DMS153 treated with DMSO at 0.1 percent for 48 hours (cell line): Measurements from ENCODE around the gene DKK2.

ENCODE experiments used
- DNase-seq: peaks from one replicate; lab custom pipeline; 2025; ENCODE audit not compliant: unreplicated experiment; lab: John Stamatoyannopoulos, UW

Gene DKK2, protein sequence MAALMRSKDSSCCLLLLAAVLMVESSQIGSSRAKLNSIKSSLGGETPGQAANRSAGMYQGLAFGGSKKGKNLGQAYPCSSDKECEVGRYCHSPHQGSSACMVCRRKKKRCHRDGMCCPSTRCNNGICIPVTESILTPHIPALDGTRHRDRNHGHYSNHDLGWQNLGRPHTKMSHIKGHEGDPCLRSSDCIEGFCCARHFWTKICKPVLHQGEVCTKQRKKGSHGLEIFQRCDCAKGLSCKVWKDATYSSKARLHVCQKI

DNA sequence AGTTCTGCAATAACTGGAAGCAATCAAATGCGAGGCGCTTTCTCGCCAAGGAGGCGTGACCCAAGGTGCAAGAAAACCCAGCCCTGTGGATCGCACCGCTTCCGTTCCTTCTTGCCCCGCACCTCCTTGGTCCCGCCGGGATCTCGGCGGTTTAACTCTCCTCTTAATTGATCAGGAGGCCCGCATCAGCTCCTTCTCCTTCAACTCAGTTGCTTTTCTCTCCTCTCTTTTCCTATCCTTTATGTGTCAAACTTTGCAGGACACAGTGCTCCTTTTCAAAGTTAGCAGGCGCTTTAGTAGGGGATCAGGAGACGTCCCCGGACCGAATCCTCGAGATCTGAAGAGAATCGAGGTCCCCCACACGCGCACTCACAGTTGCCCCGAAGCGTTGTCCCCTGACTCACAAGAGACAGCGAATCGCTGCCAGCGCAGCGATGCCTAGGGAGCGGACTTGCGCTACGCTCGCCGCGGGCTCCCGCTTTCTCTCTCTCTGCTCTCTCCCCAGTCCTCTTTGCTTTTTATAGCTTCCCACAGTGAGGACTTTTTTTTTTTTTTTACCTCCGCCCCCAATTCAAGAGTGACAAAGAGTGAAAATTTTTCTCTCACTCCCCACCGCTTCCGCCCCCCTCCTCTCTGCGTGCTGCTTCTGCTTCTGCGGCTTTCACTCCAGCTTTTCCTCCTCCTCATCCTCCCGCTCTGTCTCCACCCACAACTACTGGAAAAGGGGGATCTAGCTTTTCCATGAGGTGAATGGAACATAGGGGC lies at the start of gene DKK2:
TSS of gene DKK2 (minus strand) at position 495 of the 765 bp plus-strand sequence. CDS start 722 bp downstream, outside the sequence.
- DNase-seq, result no peak

DNA sequence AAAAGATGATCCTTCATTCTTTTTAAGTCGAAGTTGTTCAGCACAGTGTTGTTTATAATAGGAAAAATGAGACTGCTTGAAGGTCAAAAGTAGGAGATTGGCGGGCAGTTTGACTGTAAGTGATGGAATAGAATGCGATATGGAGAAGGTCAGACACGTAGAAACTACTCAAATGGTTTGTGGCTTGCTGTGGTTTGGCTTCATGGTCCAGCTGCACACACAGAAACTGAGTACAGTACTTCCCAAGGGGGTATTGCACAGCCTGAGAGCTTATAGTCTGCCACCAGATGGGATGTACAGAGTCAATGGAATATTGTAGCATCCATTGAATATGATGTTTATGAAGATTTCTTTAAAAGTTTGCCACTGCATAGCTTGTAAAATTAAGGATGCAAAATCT lies 41.1 kb upstream of the DKK2 start:
- DNase-seq, result no peak

DNA sequence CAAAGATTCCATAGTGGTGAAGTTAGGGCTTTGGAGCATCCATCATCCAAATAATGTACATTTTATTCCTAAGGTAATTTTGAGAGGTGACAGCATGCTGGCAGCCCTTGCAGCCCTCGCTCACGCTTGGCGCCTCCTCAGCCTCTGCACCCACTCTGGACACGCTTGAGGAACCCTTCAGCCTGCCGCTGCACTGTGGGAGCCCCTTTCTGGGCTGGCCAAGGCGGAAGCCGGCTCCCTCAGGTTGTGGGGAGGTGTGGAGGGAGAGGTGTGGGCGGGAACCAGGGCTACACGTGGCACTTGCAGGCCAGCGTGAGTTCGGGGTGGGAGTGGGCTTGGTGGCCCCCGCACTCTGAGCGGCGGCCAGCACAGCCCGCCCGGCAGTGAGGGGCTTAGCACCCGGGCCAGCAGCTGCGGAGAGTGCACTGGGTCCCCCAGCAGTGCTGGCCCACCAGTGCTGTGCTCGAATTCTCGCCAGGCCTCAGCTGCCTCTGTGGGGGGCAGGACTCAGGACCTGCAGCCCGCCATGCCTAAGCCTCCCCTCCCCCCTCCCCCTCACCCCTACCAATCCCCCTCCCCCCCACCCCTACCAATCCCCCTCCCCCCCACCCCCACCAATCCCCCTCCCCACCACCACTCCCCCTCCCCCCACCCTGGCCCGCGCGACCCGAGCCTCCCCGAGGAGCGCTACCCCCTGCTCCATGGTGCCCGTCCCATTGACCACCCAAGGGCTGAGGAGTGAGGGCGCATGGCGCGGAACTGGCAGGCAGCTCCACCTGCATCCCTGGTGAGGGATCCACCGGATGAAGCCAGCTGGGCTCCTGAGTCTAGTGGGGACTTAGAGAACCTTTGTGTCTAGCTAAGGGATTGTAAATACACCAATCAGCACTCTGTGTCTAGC lies 37.0 kb upstream of the DKK2 start:
- no peak for DNase-seq

DNA sequence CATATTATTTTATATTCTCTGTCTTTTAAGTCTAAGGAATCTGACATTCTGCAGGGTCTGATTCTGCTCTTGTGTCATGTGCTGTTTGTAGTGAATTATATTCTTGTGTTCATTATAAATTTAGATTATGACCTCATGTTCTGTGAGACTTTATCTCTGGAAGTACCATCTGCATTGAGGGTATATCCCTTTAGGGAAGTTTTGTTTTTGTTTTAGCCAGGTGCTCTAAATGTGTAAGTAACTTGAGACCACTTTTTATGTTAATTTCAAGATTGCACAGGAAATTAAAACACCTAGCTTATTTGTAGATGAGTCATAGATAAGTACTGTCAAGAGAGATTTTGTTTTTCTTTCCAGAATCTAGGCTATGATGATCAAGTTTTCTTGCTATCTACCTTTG lies 35.0 kb upstream of the DKK2 start:
- no peak for DNase-seq

DNA sequence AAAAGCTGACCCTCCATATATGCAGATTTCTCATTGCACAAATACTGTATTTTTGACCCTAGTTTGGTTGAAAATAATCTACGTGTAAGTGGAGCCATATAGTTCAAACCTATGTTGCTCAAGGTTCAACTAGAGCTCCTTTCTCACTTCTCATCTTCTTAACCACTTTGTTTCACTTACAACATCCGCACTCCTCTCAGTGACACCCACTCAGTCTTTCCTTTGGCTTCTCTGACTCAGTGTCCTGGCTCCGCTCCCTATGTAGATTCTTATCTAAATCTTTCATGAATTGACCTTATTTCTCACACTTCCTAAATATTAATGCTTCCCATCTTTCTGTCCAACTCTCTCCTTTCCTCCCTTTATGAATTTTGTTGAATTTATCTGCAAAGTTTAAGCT lies 32.9 kb upstream of the DKK2 start:
- no peak for DNase-seq

DNA sequence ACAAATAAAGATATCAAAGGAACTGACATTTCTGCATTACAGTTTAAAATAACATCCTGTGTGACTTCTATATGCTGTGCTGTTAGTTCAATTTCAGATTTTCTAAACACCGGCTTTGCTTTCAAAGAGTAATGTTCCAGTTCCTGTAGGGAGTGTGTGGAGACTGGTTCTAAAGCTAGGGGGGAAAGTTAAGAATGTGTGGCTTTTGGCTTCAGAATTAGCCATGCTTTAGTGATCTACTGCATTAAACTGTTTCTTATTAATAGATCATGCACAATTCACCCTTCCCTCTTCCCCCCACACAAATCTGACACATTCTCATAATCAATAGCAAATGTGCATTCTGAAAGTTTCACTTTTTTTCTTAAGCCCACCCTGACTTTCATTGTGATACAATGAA lies 32.0 kb upstream of the DKK2 start:
- DNase-seq, result no peak

DNA sequence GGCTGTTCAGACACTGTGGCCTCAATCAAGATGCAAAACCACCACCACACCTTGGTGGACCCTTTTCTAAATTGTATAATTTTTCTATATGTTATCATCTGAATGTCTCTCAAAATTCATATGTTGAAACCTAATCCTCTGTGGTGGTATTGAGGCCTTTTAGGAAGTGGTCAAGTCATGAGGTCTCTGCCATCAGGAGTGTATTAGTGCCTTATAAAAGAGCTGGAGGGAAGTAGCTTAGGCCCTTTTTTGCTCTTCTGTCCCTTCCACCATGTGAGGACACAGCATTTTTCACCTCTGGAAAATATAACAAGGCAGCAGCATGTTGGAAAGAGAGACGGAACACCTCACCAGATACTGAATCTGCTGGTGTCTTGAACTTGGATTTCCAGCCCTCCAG lies 30.5 kb upstream of the DKK2 start:
- DNase-seq, result no peak

DNA sequence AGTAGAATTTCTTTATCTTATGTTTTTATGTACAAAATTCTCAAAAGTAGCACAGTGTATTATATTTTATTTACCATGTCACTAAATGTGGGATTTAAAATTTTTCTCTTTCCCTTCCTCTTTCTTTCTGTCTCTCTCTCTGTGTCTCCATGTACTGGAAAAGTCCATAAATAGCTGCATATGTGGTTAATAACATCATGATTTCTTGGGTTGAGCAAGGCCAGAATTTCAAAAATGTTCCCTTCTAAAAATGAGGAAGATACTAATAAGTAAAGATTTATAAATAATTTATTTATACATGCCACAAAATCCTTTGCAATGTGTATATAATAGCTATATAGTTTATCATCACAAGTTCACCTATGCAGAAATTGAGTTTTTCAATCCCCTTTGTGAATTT lies 29.1 kb upstream of the DKK2 start:
- DNase-seq, result no peak

DNA sequence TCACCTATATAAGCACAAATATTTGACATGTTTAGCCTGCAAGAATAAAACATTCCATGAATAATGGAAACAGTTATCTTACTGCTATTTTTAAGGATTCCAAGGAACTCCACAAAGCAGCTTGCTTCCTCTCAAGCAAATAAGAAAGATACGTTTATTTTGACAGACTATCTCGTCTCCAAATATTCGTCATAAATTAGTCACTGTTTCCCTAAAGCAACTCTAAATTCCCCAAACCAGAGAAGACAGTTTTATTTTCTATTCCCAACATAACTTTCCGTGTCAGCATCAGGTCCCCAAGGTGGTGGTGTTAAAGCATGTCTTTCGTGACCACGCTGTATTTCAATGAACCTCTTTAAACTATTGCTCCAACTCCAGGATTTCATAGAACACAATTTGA lies 24.3 kb upstream of the DKK2 start:
- DNase-seq, result no peak

DNA sequence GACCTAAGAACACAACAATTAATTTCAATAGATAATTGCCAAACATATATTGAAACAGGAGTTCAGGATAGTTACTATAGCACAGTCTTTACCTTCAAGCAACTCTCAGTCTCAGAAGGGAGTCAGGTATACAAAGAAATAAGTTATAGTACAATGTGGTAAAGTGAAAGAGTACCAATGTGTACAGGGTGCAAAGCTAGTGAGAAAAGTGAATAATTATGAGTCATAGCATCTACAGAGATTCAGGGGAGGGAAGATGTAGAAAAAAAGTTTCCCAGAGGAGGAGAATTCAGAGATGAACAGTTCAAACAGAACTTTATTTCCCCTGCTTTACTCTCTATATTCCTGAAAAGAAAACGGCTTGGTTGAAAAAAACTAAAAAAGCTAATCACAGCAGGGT lies 22.7 kb upstream of the DKK2 start:
- no peak for DNase-seq

DNA sequence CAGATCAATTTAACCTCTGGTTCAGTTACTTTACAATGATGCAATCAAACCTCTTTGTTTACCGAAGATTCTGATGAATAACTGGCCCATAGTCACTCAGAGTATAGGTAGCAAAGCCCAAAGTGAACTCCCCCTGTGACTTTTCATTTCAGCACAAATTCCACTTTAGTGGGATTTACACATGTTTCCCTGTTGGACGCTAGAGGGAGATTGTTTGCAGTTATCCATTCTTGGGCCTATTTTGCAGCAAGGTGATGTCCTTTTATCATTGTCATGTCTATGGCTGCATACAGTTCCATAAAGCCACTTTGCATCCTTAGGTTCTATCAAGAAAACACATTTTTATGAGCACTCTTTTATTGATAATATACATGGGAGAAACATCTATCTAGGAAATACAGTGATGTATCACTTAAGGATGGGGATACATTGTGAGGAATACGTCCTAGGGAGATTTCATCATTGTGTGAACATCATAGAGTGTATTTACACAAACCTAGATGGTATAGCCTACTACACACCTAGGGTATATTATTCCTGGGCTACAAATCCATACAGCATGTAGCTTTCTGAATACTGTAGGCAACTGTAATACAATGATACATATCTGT lies 14.5 kb upstream of the DKK2 start:
- no peak for DNase-seq

DNA sequence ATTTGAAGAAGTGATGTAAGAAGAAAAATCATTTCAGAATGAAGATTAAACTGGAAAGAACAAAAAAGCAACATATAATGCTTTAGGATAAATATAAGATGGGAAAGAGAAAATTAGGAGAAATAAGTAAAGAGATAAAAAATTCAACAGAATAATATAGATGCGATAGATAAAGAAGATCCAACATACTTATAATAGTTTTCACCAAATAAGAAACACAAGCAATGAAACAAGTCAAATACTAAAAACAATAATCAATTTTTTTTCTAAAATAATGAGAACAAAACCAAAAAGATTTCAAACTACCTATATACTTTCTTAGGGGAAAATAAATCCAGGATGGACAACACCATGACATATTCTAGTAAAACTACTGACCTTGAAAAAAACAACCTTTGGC lies 10.1 kb upstream of the DKK2 start:
- DNase-seq, result no peak

DNA sequence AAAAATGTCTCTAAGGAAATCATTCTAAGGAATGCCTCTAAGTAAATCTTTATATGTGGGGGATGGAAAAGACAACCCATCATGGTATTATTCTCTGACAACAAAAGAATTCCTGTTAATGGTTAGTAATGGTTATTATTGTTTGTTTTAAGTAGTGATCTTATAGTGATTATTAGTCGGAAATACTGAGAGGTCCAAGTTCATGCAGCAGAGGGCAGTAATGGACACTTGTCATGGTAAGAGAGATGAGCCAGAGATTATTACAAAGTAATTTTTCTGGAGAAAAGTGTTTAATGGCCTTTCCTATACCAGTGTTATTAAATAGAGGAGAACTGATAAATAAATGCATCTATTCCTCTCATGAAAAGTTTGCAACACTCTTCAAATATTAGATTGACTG lies 8.1 kb upstream of the DKK2 start:
- DNase-seq, result no peak

DNA sequence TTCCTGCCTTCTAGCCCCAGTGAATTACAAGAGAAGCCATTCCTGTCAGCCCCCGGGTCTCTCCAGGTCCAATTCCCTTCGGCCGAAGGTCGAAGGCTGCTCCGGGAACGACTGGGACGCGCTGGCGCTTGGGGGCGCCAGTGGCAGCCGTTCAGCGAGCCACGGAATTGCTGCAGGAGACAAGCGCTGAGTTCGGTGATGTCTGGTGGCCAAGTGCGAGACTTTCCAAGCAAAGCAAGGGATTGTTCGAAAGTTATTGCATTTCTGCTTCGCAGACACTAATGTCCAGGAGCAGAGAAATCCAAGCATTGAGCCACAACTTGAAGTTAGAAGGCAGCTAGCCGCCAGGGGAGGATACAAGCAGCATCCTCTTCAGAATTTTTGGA lies 1.1 kb upstream of the DKK2 start:
- no peak for DNase-seq

DNA sequence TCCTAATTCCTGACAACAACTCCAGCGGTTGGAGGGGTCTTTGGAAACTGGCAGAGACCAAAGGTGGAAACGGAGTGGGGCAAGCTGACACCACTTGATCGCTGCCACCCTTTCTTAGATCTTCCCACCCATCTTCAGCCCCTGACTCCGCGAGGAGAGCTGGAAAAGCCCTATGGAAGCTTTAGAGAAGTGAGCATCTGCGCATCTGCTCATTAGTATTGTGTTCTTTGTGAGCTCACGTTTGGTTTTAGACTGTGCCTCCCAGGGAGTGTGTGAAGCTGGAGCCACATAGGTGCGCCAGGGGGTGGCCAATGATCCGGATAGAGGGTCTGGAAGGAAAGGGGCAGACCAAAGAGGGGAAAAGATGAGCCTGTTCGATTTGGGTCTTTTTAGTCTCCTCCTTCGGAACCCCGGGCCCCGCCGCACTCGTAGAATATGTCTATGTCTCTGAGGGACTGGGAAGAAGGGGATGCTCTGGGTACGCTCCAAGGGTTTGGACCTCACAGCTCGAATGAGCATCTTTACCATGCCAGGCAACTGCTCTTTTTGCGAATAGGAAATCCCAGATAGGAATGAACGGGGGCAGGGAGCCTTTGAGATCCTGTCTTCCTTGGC lies 578 bp upstream of the DKK2 start:
- no peak for DNase-seq

DNA sequence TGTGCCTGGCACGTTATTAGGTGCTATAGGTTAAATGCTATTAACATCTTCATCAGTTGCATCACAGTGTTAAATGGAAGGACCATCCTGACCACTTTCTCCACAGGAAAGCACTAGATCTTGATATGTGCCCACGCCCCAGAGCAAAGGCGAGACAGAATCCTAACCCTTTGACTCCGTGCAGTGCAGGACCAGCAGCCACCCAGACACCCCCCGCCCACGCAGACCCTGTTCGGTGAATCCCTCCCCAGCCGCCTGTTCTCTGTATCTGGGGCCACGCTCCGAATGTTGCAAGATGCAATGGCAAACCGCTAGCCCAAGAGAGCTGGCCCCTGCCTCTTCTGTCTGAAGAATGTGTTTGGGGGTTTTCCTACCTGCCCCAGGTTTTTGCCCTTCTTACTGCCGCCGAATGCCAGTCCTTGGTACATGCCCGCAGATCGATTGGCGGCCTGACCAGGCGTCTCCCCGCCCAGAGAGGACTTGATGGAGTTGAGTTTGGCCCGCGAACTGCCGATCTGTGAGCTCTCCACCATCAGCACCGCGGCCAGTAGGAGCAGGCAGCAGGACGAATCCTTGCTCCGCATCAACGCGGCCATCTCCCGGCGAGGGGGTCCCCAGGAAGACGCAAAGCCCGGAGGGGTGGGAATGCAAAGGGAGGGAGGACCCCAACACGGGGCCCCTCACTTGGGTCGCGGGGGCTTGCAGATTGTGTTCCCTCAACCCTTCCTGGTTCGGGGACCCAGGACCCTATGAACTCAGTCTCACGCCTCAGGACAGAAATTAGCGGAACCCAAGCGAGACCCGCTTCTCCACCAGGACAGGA lies 906 bp downstream of the DKK2 start:
- no peak for DNase-seq

DNA sequence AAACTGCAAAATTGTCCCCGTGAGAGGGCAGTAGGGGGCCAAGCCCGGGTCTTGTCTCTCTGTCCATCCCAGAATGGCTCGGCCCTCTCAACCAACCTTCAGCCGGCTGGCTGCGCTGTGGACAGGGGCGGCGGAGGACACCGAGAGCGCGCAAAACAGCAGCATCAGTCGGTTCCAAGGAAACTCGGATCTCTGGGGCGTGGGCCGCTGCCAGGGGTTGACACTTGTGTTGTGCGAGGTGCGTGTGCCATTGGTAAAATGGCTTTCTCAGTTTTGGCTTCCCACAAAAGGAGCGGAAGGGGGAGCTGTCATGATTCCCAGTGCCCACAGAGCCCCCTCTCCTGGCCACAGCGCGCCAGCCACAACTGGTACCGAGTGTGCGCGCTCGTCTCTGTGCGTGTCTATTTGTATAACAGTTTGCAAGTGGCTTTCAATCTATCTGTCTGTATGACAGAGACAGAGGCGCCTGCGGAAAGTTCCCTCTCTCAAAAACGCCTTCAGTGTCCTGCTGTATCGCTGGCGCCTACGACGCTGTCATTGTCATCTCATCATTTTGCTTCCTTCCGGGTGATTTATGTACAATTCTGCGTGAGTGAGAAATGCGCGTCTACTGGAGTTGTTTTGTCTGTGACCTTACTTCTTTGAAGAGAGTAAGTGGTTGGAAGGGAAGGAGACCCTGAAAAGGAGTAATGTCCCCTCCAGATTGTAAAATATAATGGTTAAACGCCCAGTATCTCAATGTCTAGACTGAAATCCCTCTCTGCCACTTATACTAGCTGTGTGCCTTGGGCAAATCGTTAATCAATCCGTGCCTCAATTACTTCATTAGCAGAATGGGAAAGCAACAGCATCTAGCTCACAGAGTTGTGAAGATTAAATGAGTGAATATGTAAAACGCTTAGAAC lies 1.8 kb downstream of the DKK2 start:
- no peak for DNase-seq

DNA sequence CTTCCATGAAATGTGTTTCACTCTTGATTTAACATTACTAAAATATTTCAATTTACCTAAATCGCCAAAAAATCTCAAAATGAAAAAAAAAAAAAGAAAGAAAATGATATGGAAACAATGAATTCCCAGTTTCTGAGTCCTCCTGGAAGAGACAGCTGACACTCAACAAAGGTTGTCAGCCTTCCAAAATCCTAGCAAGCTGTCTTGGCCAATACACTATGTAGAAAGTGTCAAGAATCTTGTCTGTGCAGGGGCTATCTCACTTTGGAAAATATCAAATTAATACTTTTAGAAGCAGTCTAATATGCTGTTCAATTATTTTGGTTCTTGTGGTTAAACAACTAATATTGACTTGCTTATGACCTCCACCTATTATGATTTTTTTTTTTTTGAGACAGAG lies 8.7 kb downstream of the DKK2 start:
- DNase-seq, result no peak

DNA sequence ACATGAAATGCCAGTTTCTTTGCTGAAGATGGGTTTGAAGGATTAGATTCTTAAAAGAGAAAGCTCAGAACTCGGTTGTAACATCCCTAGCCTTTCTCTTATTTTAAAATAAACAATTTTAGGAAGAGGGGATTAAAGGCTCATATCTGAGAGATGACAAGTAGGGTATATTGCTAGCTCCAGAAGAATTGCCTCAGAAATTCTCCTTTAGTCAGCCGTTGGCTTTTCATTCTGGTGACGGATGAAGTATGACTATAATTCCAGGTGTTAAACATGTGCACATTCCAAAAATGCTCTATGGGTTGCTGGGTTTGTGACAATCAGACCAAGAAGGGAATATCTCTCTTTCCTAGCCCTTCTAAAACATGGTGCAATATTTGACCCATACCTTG lies 17.8 kb downstream of the DKK2 start:
- no peak for DNase-seq
